Measurements from ENCODE around the gene ERBB4. TPM values are rescaled to one million over a fixed set of nuclear protein-coding genes. Genes with fewer than 3 reads are reported as not detected.
"Not testable (repeated sequence)": the region's sequence is repeated elsewhere in the genome, so short reads cannot be mapped to it uniquely, and the experiment has no call there.

The ERBB4 gene
- total RNA-seq, 2 donors from 2014 or later: not detected

- H3K36me3 Mint-ChIP-seq: no peaks in the 10 kb centered on the region
- ATAC-seq: no peak
Measured at GRCh38 chr2:212505586-212505985, 33.0 kb downstream of the ERBB4 start.

GRCh38 chr2:212495046-212495445 is 43.6 kb downstream of the ERBB4 start:
- ATAC-seq: no peak
- H3K36me3 Mint-ChIP-seq: no peaks in the 10 kb centered on the region
- no peak overlapping the region for H3K27ac Mint-ChIP-seq
- H3K4me1 Mint-ChIP-seq (ENCODE audit: low read depth in 2 of 2): no peaks in the 10 kb centered on the region
- no peak for DNase-seq (ENCODE audit: low spot score)
- H3K27me3 Mint-ChIP-seq: no peaks in the 10 kb centered on the region
- H3K4me3 Mint-ChIP-seq: no peak overlapping the region
- H3K9me3 Mint-ChIP-seq: no peaks in the 10 kb centered on the region

More at GRCh38 chr2:212505586-212505985, 33.0 kb downstream of the ERBB4 start:
- DNase-seq (ENCODE audit: low spot score): no peak
- H3K4me1 Mint-ChIP-seq (ENCODE audit: low read depth in 2 of 2): no peaks in the 10 kb centered on the region
- no peak overlapping the region for H3K4me3 Mint-ChIP-seq
- H3K27ac Mint-ChIP-seq: no peak overlapping the region
- no peaks in the 10 kb centered on the region for H3K27me3 Mint-ChIP-seq
- no peaks in the 10 kb centered on the region for H3K9me3 Mint-ChIP-seq

- H3K4me1 Mint-ChIP-seq (ENCODE audit: low read depth in 2 of 2): no peaks in the 10 kb centered on the region
- no peaks in the 10 kb centered on the region for H3K36me3 Mint-ChIP-seq
- no peak overlapping the region for H3K27ac Mint-ChIP-seq
- no peak overlapping the region for H3K4me3 Mint-ChIP-seq
- no peak for ATAC-seq
- DNase-seq (ENCODE audit: low spot score): no peak
- no peaks in the 10 kb centered on the region for H3K27me3 Mint-ChIP-seq
- no peaks in the 10 kb centered on the region for H3K9me3 Mint-ChIP-seq
Measured at GRCh38 chr2:212494418-212495020, 44.1 kb downstream of the ERBB4 start.

GRCh38 chr2:212489719-212490346 is 48.8 kb downstream of the ERBB4 start:
- Mint-ChIP-seq H3K4me3 (no peak overlapping the region), H3K36me3 (no peaks in the 10 kb centered on the region), H3K4me1 (ENCODE audit: low read depth in 2 of 2) (no peaks in the 10 kb centered on the region), H3K27ac (no peak overlapping the region), H3K9me3 (no peaks in the 10 kb centered on the region), H3K27me3 (no peaks in the 10 kb centered on the region)
- ATAC-seq (no peak), DNase-seq (ENCODE audit: low spot score) (no peak)

- ATAC-seq: no peak
Measured at GRCh38 chr2:212488611-212489010, 50.0 kb downstream of the ERBB4 start.

GRCh38 chr2:212484563-212485080 is 54.0 kb downstream of the ERBB4 start:
- Mint-ChIP-seq H3K27me3 (no peaks in the 10 kb centered on the region), H3K36me3 (no peaks in the 10 kb centered on the region), H3K27ac (no peak overlapping the region), H3K4me3 (no peak overlapping the region), H3K9me3 (no peaks in the 10 kb centered on the region), H3K4me1 (ENCODE audit: low read depth in 2 of 2) (no peaks in the 10 kb centered on the region)
- ATAC-seq (no peak), DNase-seq (ENCODE audit: low spot score) (no peak)

More at GRCh38 chr2:212488611-212489010, 50.0 kb downstream of the ERBB4 start:
- no peak overlapping the region for H3K4me3 Mint-ChIP-seq
- DNase-seq (ENCODE audit: low spot score): no peak
- no peak overlapping the region for H3K27ac Mint-ChIP-seq
- no peaks in the 10 kb centered on the region for H3K36me3 Mint-ChIP-seq
- no peaks in the 10 kb centered on the region for H3K4me1 Mint-ChIP-seq (ENCODE audit: low read depth in 2 of 2)
- no peaks in the 10 kb centered on the region for H3K27me3 Mint-ChIP-seq
- H3K9me3 Mint-ChIP-seq: no peaks in the 10 kb centered on the region

GRCh38 chr2:212480447-212480846 is 58.2 kb downstream of the ERBB4 start:
- no peaks in the 10 kb centered on the region for H3K36me3 Mint-ChIP-seq
- no peak for DNase-seq (ENCODE audit: low spot score)
- H3K4me3 Mint-ChIP-seq: no peak overlapping the region
- no peaks in the 10 kb centered on the region for H3K4me1 Mint-ChIP-seq (ENCODE audit: low read depth in 2 of 2)
- ATAC-seq: no peak
- no peak overlapping the region for H3K27ac Mint-ChIP-seq
- H3K9me3 Mint-ChIP-seq: no peaks in the 10 kb centered on the region
- H3K27me3 Mint-ChIP-seq: peaks cover 0 to 6% of the 10 kb centered on the region in 2 donors

- Mint-ChIP-seq H3K27ac (no peak overlapping the region), H3K36me3 (no peaks in the 10 kb centered on the region), H3K4me3 (no peak overlapping the region), H3K9me3 (peaks cover 7% of the 10 kb centered on the region), H3K4me1 (ENCODE audit: low read depth in 2 of 2) (no peaks in the 10 kb centered on the region), H3K27me3 (peaks cover 4 to 6% of the 10 kb centered on the region in 2 donors)
- ATAC-seq: no peak
- DNase-seq (ENCODE audit: low spot score): no peak
Measured at GRCh38 chr2:212477571-212477970, 61.0 kb downstream of the ERBB4 start.

- DNase-seq (ENCODE audit: low spot score): no peak
- ATAC-seq: no peak
Measured at GRCh38 chr2:212473211-212473610, 65.4 kb downstream of the ERBB4 start.

GRCh38 chr2:212467551-212467950 is 71.1 kb downstream of the ERBB4 start:
- not testable (repeated sequence) for DNase-seq (ENCODE audit: low spot score); ATAC-seq; H3K4me1 Mint-ChIP-seq (ENCODE audit: low read depth in 2 of 2)

More at GRCh38 chr2:212473211-212473610, 65.4 kb downstream of the ERBB4 start:
- H3K4me3 Mint-ChIP-seq: no peak overlapping the region
- peaks cover 7% of the 10 kb centered on the region for H3K9me3 Mint-ChIP-seq
- H3K36me3 Mint-ChIP-seq: no peaks in the 10 kb centered on the region
- H3K27ac Mint-ChIP-seq: no peak overlapping the region
- peaks cover 4 to 6% of the 10 kb centered on the region in 2 donors for H3K27me3 Mint-ChIP-seq
- H3K4me1 Mint-ChIP-seq (ENCODE audit: low read depth in 2 of 2): no peaks in the 10 kb centered on the region

GRCh38 chr2:212465456-212465855 is 73.1 kb downstream of the ERBB4 start:
- ATAC-seq (no peak), DNase-seq (ENCODE audit: low spot score) (no peak)
- Mint-ChIP-seq H3K4me1 (ENCODE audit: low read depth in 2 of 2) (no peaks in the 10 kb centered on the region), H3K27ac (no peak overlapping the region), H3K27me3 (no peaks in the 10 kb centered on the region), H3K9me3 (peaks cover 7% of the 10 kb centered on the region), H3K4me3 (no peak overlapping the region), H3K36me3 (no peaks in the 10 kb centered on the region)

More at GRCh38 chr2:212467551-212467950, 71.1 kb downstream of the ERBB4 start:
- not testable (repeated sequence) for H3K36me3 Mint-ChIP-seq, H3K27ac Mint-ChIP-seq, H3K27me3 Mint-ChIP-seq, H3K9me3 Mint-ChIP-seq, H3K4me3 Mint-ChIP-seq

GRCh38 chr2:212461708-212462107 is 76.9 kb downstream of the ERBB4 start:
- H3K27me3 Mint-ChIP-seq; H3K36me3 Mint-ChIP-seq; H3K4me3 Mint-ChIP-seq; ATAC-seq; H3K4me1 Mint-ChIP-seq (ENCODE audit: low read depth in 2 of 2); H3K27ac Mint-ChIP-seq; DNase-seq (ENCODE audit: low spot score): not testable (repeated sequence)
- peaks cover 20% of the 10 kb centered on the region for H3K9me3 Mint-ChIP-seq

GRCh38 chr2:212454149-212454548 is 84.5 kb downstream of the ERBB4 start:
- peaks cover 12% of the 10 kb centered on the region for H3K9me3 Mint-ChIP-seq
- no peak for DNase-seq (ENCODE audit: low spot score)
- no peaks in the 10 kb centered on the region for H3K4me1 Mint-ChIP-seq (ENCODE audit: low read depth in 2 of 2)
- ATAC-seq: no peak
- H3K27ac Mint-ChIP-seq: no peak overlapping the region
- H3K27me3 Mint-ChIP-seq: no peaks in the 10 kb centered on the region
- no peaks in the 10 kb centered on the region for H3K36me3 Mint-ChIP-seq
- no peak overlapping the region for H3K4me3 Mint-ChIP-seq

- DNase-seq (ENCODE audit: low spot score) (no peak), ATAC-seq (no peak)
- Mint-ChIP-seq H3K4me3 (no peak overlapping the region), H3K36me3 (no peaks in the 10 kb centered on the region), H3K9me3 (peaks cover 6% of the 10 kb centered on the region), H3K27ac (no peak overlapping the region), H3K27me3 (no peaks in the 10 kb centered on the region), H3K4me1 (ENCODE audit: low read depth in 2 of 2) (no peaks in the 10 kb centered on the region)
Measured at GRCh38 chr2:212451786-212452231, 86.8 kb downstream of the ERBB4 start.
